Activated CD4-positive, alpha-beta memory T cell treated with anti-CD3 and anti-CD28 coated beads, Interleukin-2, amount 10 ng/mL, durations not matched to agents 7 days and 5 days (primary cell): ENCODE results near the gene UBE4A. TPM values are rescaled to one million over a fixed set of nuclear protein-coding genes. Genes with fewer than 3 reads are reported as not detected.

ENCODE experiments used
- CTCF ChIA-PET: fragments of 350-600 bp; sonication (Branson Sonifier 250); formaldehyde crosslinking; loops from one replicate; lab custom pipeline; 2021; ENCODE audit warnings: antibody characterized with exemption, inconsistent platforms; lab: Charles Lee
- POLR2A ChIA-PET: fragments of 350-600 bp; sonication (Branson Sonifier 250); formaldehyde crosslinking; loops from one replicate; lab custom pipeline; 2021; ENCODE audit warnings: antibody characterized with exemption; lab: Charles Lee
- DNase-seq: peaks from one replicate; pipeline ENCODE4 v3.0.0-alpha.2; 2020
- H3K27ac Mint-ChIP-seq: one replicate; pipeline ENCODE4 v1.8.0; 2021; ENCODE audit warnings: mild to moderate bottlenecking, mixed read lengths
- H3K27me3 Mint-ChIP-seq: one replicate; pipeline ENCODE4 v1.8.0; 2021; ENCODE audit warnings: mixed read lengths
- H3K36me3 Mint-ChIP-seq: one replicate; pipeline ENCODE4 v1.8.0; 2021; ENCODE audit warnings: low read depth, mixed read lengths
- H3K4me1 Mint-ChIP-seq: one replicate; pipeline ENCODE4 v1.8.0; 2021; ENCODE audit warnings: mixed read lengths
- H3K4me3 Mint-ChIP-seq: one replicate; pipeline ENCODE4 v1.8.0; 2021; ENCODE audit warnings: mild to moderate bottlenecking, mixed read lengths
- H3K9me3 Mint-ChIP-seq: one replicate; pipeline ENCODE4 v1.8.0; 2021; ENCODE audit warnings: mixed read lengths
- total RNA-seq, 2 experiments: library from RNA; stranded (reverse); gene quantifications; one replicate each; pipeline ENCODE4 v1.2.3, GENCODE V29; 2021

The UBE4A gene
- total RNA-seq, 2 experiments from 2014 or later, result 42.1 to 44.1 TPM

DNA sequence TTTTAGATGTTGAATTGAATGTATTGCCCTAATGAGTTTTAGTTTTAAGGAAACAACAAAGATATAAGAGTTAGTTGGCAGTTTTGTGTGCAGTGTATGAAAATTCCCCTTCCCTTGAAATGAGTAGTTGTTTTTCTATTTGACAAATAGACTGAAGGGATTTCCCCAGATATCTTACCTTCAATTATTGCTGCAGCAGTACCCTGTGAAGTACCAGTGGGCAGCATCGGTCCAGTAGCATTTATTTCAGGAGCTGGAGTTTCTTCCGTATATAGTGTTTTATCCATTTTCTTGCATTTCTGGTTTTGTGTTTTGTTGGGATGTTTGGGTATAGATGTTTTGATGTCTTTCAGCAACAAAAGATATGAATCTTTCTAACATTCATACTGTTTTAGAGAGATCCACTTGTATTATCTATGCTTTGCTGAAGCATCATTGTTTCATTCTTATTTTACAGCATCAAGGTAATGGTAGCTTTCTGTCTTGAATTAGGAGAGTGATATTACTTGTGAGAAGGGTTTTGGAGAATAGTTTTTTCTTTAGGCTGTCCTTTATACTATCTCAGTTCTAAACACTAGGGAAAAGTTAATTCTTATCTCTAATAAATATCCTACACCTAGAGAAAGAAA is 84.3 kb downstream of the UBE4A start:
- Mint-ChIP-seq H3K27me3 (no peaks in the 10 kb centered on the region), H3K4me1 (peaks cover 94% of the 10 kb centered on the region), H3K9me3 (no peaks in the 10 kb centered on the region), H3K4me3 (peak overlapping the region; percentile 29), H3K27ac (peak overlapping the region; percentile 33), H3K36me3 (peaks cover 79% of the 10 kb centered on the region)
- DNase-seq, result no peak
- POLR2A ChIA-PET, result interaction anchor here (0.7 to 3.4 kb wide), 4 partner anchors 8 to 45 kb away, joined by 3 to 16 read pairs (median 7); partner anchors contain the start of gene KMT2A
- CTCF ChIA-PET, result interaction anchor here (1.1 to 2.5 kb wide), 3 partner anchors 8 to 245 kb away, joined by 3 to 10 read pairs (median 3); partner anchors contain the start of gene KMT2A

DNA sequence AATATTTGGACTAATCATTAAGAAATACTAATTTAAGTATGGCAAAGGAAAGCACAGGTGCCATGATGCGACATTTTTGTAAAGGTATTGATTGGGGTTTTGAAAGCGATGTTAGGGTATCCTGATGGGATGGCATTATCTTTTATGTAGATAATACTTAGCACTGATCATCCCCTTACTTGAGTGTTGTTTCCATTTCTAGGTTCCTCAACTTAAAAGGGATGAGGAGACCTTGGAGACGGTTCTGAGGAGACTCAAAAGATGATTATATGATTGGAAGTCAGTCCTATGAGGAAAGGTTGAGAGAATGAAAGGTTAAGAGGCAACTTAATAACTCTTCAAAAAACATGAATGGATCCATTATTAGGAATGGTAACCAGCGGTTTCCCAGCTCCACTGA is 88.0 kb downstream of the UBE4A start:
- Mint-ChIP-seq H3K4me3 (no peak overlapping the region), H3K27me3 (no peaks in the 10 kb centered on the region), H3K27ac (peak overlapping the region; percentile 65), H3K36me3 (peaks cover 63% of the 10 kb centered on the region), H3K4me1 (peaks cover 73% of the 10 kb centered on the region), H3K9me3 (no peaks in the 10 kb centered on the region)
- ChIA-PET CTCF (interaction anchor here (1.0 to 1.8 kb wide), 6 partner anchors 8 to 276 kb away, joined by 4 to 5 read pairs (median 4); no protein-coding TSS in a partner anchor), POLR2A (interaction anchor here (0.6 to 2.2 kb wide), 9 partner anchors 9 to 88 kb away, joined by 3 to 28 read pairs (median 5); partner anchors contain the start of genes KMT2A and UBE4A)
- no peak for DNase-seq

DNA sequence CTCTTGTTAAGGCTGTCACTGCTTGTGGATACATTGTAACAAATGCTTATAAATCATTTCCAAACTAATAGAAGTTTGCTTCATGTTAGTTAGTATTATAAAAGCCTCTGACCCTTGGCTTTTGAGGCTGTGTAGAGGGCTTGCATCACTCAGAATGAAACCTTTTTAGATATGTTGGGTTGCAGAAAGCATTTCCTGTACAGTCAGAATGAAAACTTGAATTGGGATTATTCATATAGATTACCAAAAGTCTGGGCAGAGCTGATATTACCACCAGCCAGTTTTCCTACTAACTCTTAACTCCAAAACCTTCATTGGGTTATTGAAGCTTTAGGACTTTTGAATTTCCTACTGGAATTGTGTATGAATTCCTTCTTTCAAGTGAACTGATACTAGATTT is 88.9 kb downstream of the UBE4A start:
- peaks cover 69% of the 10 kb centered on the region for H3K4me1 Mint-ChIP-seq
- H3K4me3 Mint-ChIP-seq, result no peak overlapping the region
- CTCF ChIA-PET, result interaction anchor here (0.7 to 1.8 kb wide), 7 partner anchors 9 to 277 kb away, joined by 3 to 5 read pairs (median 4); no protein-coding TSS in a partner anchor
- H3K36me3 Mint-ChIP-seq, result peaks cover 63% of the 10 kb centered on the region
- peak overlapping the region; percentile 65 for H3K27ac Mint-ChIP-seq
- POLR2A ChIA-PET, result interaction anchor here (0.6 to 2.2 kb wide), 10 partner anchors 10 to 89 kb away, joined by 3 to 28 read pairs (median 5); partner anchors contain the start of genes KMT2A and UBE4A
- H3K9me3 Mint-ChIP-seq, result no peaks in the 10 kb centered on the region
- H3K27me3 Mint-ChIP-seq, result no peaks in the 10 kb centered on the region
- DNase-seq, result no peak

Other genes with a start within 250 kb of the UBE4A start
- gene SCN4B, start 206.8 kb upstream of the UBE4A start, total RNA-seq, result under 1 TPM in 1 of 2 experiments, not detected in 1; 0.28 TPM
- not detected for gene SCN2B, start 183.0 kb upstream of the UBE4A start, total RNA-seq
- gene JAML, start 134.6 kb upstream of the UBE4A start, total RNA-seq, result 100 to 1,000 TPM; 102 to 103 TPM
- 10 to 100 TPM; 34.0 to 34.9 TPM for gene MPZL3, start 107.2 kb upstream of the UBE4A start, total RNA-seq
- 1 to 10 TPM; 3.8 to 5.3 TPM for gene MPZL2, start 95.3 kb upstream of the UBE4A start, total RNA-seq
- gene CD3E, start 54.9 kb upstream of the UBE4A start, total RNA-seq, result 100 to 1,000 TPM; 639 to 653 TPM
- 100 to 1,000 TPM; 467 to 476 TPM for gene CD3D, start 16.9 kb upstream of the UBE4A start, total RNA-seq
- 100 to 1,000 TPM; 223 to 225 TPM for gene CD3G, start 15.3 kb upstream of the UBE4A start, total RNA-seq
- 100 to 1,000 TPM; 251 to 260 TPM for gene ATP5MG, start 42.0 kb downstream of the UBE4A start, total RNA-seq
- 100 to 1,000 TPM in 1 of 2 experiments, 10 to 100 TPM in 1; 94.6 to 102 TPM for gene KMT2A, start 76.9 kb downstream of the UBE4A start, total RNA-seq
- gene TTC36, start 167.9 kb downstream of the UBE4A start, total RNA-seq, result under 1 TPM; 0.23 to 0.55 TPM
- gene TMEM25, start 171.6 kb downstream of the UBE4A start, total RNA-seq, result 1 to 10 TPM; 5.3 to 6.4 TPM
- gene IFT46, start 206.3 kb downstream of the UBE4A start, total RNA-seq, result 1 to 10 TPM; 9.6 to 10.0 TPM
- 100 to 1,000 TPM; 138 to 141 TPM for gene ARCN1, start 212.8 kb downstream of the UBE4A start, total RNA-seq
- under 1 TPM; 0.53 to 0.63 TPM for gene PHLDB1, start 248.0 kb downstream of the UBE4A start, total RNA-seq